HCT116 (cell line): Measurements from ENCODE around the gene OST4. TPM values are rescaled to one million over a fixed set of nuclear protein-coding genes. Genes with fewer than 3 reads are reported as not detected.

Experiments
- ATAC-seq: fragments of 200-7000 bp; cut with Tn5 transposase; 2 replicates; pipeline ENCODE4 v1.9.1; 2020; ENCODE audit warnings: mild to moderate bottlenecking, moderate library complexity
- BruUV-seq: library from RNA; stranded (reverse); fragments of 400-500 nt; replicated peaks from 2 replicates; lab custom pipeline; 2021; lab: Mats Ljungman, UMichigan
- CTCF ChIA-PET: fragments of 300-600 bp; sonication (Branson Sonifier 250); formaldehyde crosslinking; loops from one replicate; lab custom pipeline; 2021; ENCODE audit warnings: antibody characterized with exemption; lab: Charles Lee
- POLR2A ChIA-PET: fragments of 300-600, 350-600 bp; sonication (Branson Sonifier 250); formaldehyde crosslinking; loops from one replicate; lab custom pipeline; 2021; ENCODE audit warnings: antibody characterized with exemption; lab: Charles Lee
- RAD21 ChIA-PET, 2 experiments: fragments of 300-600 bp; sonication (Branson Sonifier 250); formaldehyde crosslinking; loops; one replicate each; lab custom pipeline; 2023; ENCODE audit warnings: low total read pairs in 2 of 2; ENCODE audit not compliant: uncharacterized antibody in 2 of 2, unreplicated experiment in 2 of 2, low non-redundant PET in 1 of 2; lab: Charles Lee
- DNase-seq: peaks from one replicate; pipeline ENCODE4 v3.0.0-alpha.2; 2010; ENCODE audit warnings: low read depth, low spot score
- H2AFZ ChIP-seq: fragments of 200-600 bp; shearing (Covaris generic), sonication (generic); 2 replicates; pipeline ENCODE4 v1.6.1; 2017; ENCODE audit warnings: low read depth, mixed run types, mixed read lengths, antibody characterized with exemption, low read length; ENCODE audit not compliant: poor library complexity, severe bottlenecking
- H3K27ac ChIP-seq: 2 replicates; pipeline ENCODE4 v1.5.1; 2012; ENCODE audit warnings: low read depth, low read length
- H3K27me3 ChIP-seq: fragments of 200-600 bp; sonication (generic); 2 replicates; pipeline ENCODE4 v1.6.1; 2016; ENCODE audit warnings: mixed run types, low read length, mixed read lengths; ENCODE audit not compliant: insufficient read depth
- H3K36me3 ChIP-seq, 2 experiments: fragments of 200-500 bp in 1 of 2; fragments of 200-600 bp in 1 of 2; sonication (Bioruptor generic) in 1 of 2; sonication (generic) in 1 of 2; 2 replicates each; pipeline versions ENCODE4 v1.5.1 to v1.6.1; 2014 to 2016; ENCODE audit warnings: low read length in 2 of 2, inconsistent platforms in 1 of 2, mixed read lengths in 1 of 2, mixed run types in 1 of 2; ENCODE audit not compliant: insufficient read depth in 2 of 2, control insufficient read depth in 1 of 2
- H3K4me1 ChIP-seq, 2 experiments: fragments of 200-600 bp in 1 of 2; sonication (generic) in 1 of 2; 2 replicates each; pipeline versions ENCODE4 v1.5.1 to v1.6.1; 2012 to 2017; ENCODE audit warnings: low read length in 2 of 2, inconsistent platforms in 1 of 2, mild to moderate bottlenecking in 1 of 2, mixed read lengths in 1 of 2, mixed run types in 1 of 2, moderate library complexity in 1 of 2; ENCODE audit not compliant: insufficient read depth in 2 of 2, control insufficient read depth in 1 of 2
- H3K4me2 ChIP-seq: fragments of 200-600 bp; sonication (generic); 2 replicates; pipeline ENCODE4 v1.6.1; 2017; ENCODE audit warnings: mixed run types, low read length, mixed read lengths
- H3K4me3 ChIP-seq, 2 experiments: fragments of 200-600 bp in 1 of 2; sonication (generic) in 1 of 2; replicated peaks in 1 of 2; 2 replicates each; pipeline ENCODE4 v1.5.1; 2011 to 2016; ENCODE audit warnings: low read length in 2 of 2, control low read depth in 1 of 2, low read depth in 1 of 2, mild to moderate bottlenecking in 1 of 2, mixed read lengths in 1 of 2, mixed run types in 1 of 2
- H3K79me2 ChIP-seq: fragments of 200-600 bp; sonication (generic); 2 replicates; pipeline ENCODE4 v1.6.1; 2017; ENCODE audit warnings: mild to moderate bottlenecking, mixed run types, low read length, moderate library complexity, mixed read lengths; ENCODE audit not compliant: insufficient read depth
- H3K9ac ChIP-seq: fragments of 200-600 bp; sonication (generic); 2 replicates; pipeline ENCODE4 v1.6.1; 2016; ENCODE audit warnings: low read length, mixed read lengths
- H3K9me2 ChIP-seq: fragments of 200-600 bp; sonication (generic), shearing (Covaris generic); 2 replicates; pipeline ENCODE4 v1.6.1; 2017; ENCODE audit warnings: mixed run types, mild to moderate bottlenecking, moderate library complexity; ENCODE audit not compliant: insufficient read depth
- H3K9me3 ChIP-seq, 2 experiments: fragments of 200-500 bp in 1 of 2; fragments of 200-600 bp in 1 of 2; sonication (Bioruptor generic) in 1 of 2; sonication (generic) in 1 of 2; 2 replicates each; pipeline ENCODE4 v1.6.1; 2014 to 2017; ENCODE audit warnings: low read length in 2 of 2, mixed read lengths in 2 of 2, inconsistent platforms in 1 of 2, low read depth in 1 of 2, mild to moderate bottlenecking in 1 of 2, mixed run types in 1 of 2, moderate library complexity in 1 of 2; ENCODE audit not compliant: control insufficient read depth in 1 of 2, insufficient read depth in 1 of 2
- H4K20me1 ChIP-seq: fragments of 200-600 bp; sonication (generic), shearing (Covaris generic); 2 replicates; pipeline ENCODE4 v1.6.1; 2017; ENCODE audit warnings: mixed run types, mild to moderate bottlenecking, moderate library complexity; ENCODE audit not compliant: insufficient read depth
- CBX3 ChIP-seq: IDR thresholded peaks from 2 replicates; pipeline ENCODE4 v1.6.1; 2012; ENCODE audit warnings: low read depth
- CEBPB ChIP-seq: IDR thresholded peaks from 2 replicates; pipeline ENCODE4 v1.6.1; 2012; ENCODE audit warnings: low read depth
- EGR1 ChIP-seq: IDR thresholded peaks from 2 replicates; pipeline ENCODE4 v1.6.1; 2012; ENCODE audit warnings: low read depth
- ELF1 ChIP-seq: IDR thresholded peaks from 2 replicates; pipeline ENCODE4 v1.6.1; 2012; ENCODE audit warnings: low read depth, borderline replicate concordance
- EZH2 ChIP-seq: fragments of 200-600 bp; sonication (generic); IDR thresholded peaks from 2 replicates; pipeline ENCODE4 v1.6.1; 2017; ENCODE audit warnings: antibody characterized with exemption, mixed run types
- EZH2phosphoT487 ChIP-seq: fragments of 200-600 bp; IDR thresholded peaks from 2 replicates; pipeline ENCODE4 v1.6.1; 2018; ENCODE audit warnings: antibody characterized with exemption, borderline replicate concordance
- FOSL1 ChIP-seq: IDR thresholded peaks from 2 replicates; pipeline ENCODE4 v1.6.1; 2012; ENCODE audit warnings: low read depth
- POLR2A ChIP-seq: IDR thresholded peaks from 2 replicates; pipeline ENCODE4 v1.7.0; 2011; ENCODE audit warnings: borderline replicate concordance; ENCODE audit not compliant: insufficient read depth, insufficient read length; ENCODE audit errors: extremely low read depth
- POLR2AphosphoS5 ChIP-seq: IDR thresholded peaks from 2 replicates; pipeline ENCODE4 v1.6.1; 2011; ENCODE audit warnings: mild to moderate bottlenecking, low read depth, low read length, moderate library complexity
- SIN3A ChIP-seq: IDR thresholded peaks from 2 replicates; pipeline ENCODE4 v1.6.1; 2012; ENCODE audit warnings: low read depth
- SP1 ChIP-seq: IDR thresholded peaks from 2 replicates; pipeline ENCODE4 v1.6.1; 2012; ENCODE audit warnings: low read depth
- TCF7L2 ChIP-seq: IDR thresholded peaks from 2 replicates; pipeline ENCODE4 v1.7.0; 2011; ENCODE audit warnings: borderline replicate concordance, inconsistent platforms; ENCODE audit not compliant: insufficient read depth, insufficient read length; ENCODE audit errors: extremely low read depth
- YY1 ChIP-seq: IDR thresholded peaks from 2 replicates; pipeline ENCODE4 v1.6.1; 2011; ENCODE audit warnings: low read length, low read depth, moderate library complexity, mild to moderate bottlenecking; ENCODE audit not compliant: insufficient replicate concordance; ENCODE audit errors: extremely low read depth
- ZFX ChIP-seq: fragments of 450-650 bp; IDR thresholded peaks from 2 replicates; pipeline ENCODE4 v1.6.1; 2017
- ZNF274 ChIP-seq: fragments of 200-500 bp; sonication (Bioruptor generic); IDR thresholded peaks from 2 replicates; pipeline ENCODE4 v1.6.1; 2014; ENCODE audit warnings: mild to moderate bottlenecking, low read depth, low read length, inconsistent platforms
- intact Hi-C: fragments of 100-400 bp; cut with micrococcal nuclease; formaldehyde crosslinking; loops from 2 replicates; pipeline ENCODE4 v1.10.0; 2022
- total RNA-seq: library from RNA; stranded (reverse); gene quantifications from one replicate; pipeline ENCODE4 v1.2.1, GENCODE V29; 2021; ENCODE audit not compliant: unreplicated experiment
- TF ChIP-seq, protein P1 (sequence below): IDR thresholded peaks from 2 replicates; pipeline ENCODE4 v1.6.1; 2012; ENCODE audit warnings: low read depth
- TF ChIP-seq, protein P2 (sequence below): IDR thresholded peaks from 2 replicates; pipeline ENCODE4 v1.6.1; 2012
- TF ChIP-seq, protein P3 (sequence below): IDR thresholded peaks from 2 replicates; pipeline ENCODE4 v1.6.1; 2012

OST4 gene
- total RNA-seq, 1 experiment from 2014 or later = 187 TPM

DNA sequence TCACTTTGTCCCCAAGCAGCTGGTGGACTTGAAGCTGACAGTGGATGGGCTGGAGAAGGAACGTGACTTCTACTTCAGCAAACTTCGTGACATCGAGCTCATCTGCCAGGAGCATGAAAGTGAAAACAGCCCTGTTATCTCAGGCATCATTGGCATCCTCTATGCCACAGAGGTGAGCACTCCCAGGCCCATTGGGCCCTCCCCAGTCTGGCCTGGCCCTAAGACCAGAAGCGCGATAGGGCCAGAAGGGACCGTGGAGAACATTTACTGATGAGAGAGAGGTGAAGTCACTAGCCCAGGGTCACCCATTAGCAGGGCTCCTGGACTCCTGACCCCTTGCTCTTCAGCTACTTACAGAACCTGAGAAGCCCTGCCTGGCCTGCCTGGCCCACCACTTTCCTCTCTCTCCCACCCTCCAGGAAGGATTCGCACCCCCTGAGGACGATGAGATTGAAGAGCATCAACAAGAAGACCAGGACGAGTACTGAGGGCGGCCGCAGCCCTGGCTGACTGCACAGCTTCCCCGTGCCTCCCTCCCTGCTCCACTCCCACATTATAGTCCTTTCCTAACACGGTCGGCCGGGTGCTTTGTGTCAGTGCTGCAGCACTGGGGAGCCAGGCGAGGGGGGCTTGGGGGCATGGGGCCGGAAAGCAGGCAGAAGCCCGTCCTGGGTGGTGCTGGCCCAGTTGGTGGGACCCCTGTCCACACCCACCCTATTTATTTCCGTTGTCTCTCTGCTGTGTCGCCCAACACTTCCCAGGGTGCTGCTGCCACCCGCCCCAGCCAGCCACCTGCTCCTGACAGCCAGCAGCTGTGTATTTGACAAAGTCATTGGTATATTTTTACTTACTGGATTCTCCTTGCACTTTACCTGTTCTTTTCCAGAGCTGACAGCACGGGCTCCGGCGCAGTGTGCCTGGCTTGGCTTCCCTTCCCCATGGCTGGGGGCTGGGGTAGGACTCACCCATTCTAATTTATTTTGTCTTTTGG lies 45.3 kb downstream of the OST4 start:
- TF ChIP-seq EZH2 (no peak), TCF7L2 (no peak), POLR2A (no peak), CBX3 (no peak), EGR1 (no peak), POLR2AphosphoS5 (no peak), ELF1 (no peak), ZFX (no peak), EZH2phosphoT487 (no peak), YY1 (no peak), SP1 (no peak), SIN3A (no peak), FOSL1 (no peak), CEBPB (no peak), ZNF274 (no peak)
- TF ChIP-seq, protein P1, sequence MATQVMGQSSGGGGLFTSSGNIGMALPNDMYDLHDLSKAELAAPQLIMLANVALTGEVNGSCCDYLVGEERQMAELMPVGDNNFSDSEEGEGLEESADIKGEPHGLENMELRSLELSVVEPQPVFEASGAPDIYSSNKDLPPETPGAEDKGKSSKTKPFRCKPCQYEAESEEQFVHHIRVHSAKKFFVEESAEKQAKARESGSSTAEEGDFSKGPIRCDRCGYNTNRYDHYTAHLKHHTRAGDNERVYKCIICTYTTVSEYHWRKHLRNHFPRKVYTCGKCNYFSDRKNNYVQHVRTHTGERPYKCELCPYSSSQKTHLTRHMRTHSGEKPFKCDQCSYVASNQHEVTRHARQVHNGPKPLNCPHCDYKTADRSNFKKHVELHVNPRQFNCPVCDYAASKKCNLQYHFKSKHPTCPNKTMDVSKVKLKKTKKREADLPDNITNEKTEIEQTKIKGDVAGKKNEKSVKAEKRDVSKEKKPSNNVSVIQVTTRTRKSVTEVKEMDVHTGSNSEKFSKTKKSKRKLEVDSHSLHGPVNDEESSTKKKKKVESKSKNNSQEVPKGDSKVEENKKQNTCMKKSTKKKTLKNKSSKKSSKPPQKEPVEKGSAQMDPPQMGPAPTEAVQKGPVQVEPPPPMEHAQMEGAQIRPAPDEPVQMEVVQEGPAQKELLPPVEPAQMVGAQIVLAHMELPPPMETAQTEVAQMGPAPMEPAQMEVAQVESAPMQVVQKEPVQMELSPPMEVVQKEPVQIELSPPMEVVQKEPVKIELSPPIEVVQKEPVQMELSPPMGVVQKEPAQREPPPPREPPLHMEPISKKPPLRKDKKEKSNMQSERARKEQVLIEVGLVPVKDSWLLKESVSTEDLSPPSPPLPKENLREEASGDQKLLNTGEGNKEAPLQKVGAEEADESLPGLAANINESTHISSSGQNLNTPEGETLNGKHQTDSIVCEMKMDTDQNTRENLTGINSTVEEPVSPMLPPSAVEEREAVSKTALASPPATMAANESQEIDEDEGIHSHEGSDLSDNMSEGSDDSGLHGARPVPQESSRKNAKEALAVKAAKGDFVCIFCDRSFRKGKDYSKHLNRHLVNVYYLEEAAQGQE = no peak
- TF ChIP-seq, protein P2, sequence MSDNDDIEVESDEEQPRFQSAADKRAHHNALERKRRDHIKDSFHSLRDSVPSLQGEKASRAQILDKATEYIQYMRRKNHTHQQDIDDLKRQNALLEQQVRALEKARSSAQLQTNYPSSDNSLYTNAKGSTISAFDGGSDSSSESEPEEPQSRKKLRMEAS = no peak
- TF ChIP-seq, protein P3, sequence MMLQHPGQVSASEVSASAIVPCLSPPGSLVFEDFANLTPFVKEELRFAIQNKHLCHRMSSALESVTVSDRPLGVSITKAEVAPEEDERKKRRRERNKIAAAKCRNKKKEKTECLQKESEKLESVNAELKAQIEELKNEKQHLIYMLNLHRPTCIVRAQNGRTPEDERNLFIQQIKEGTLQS = no peak
- ChIA-PET RAD21 (no interaction called here), POLR2A (no interaction called here), CTCF (no interaction called here)
- Histone ChIP-seq H4K20me1 (no peaks in the 10 kb centered on the region), H3K9ac (no peak overlapping the region), H3K27ac (no peak overlapping the region), H3K36me3 (peaks cover 4 to 8% of the 10 kb centered on the region in 2 experiments; a peak in 2 of 4 replicates), H3K4me2 (no peak overlapping the region), H3K4me1 (peaks cover 12 to 32% of the 10 kb centered on the region in 2 experiments), H3K9me3 (no peaks in the 10 kb centered on the region), H3K27me3 (no peaks in the 10 kb centered on the region), H3K79me2 (peaks cover 30% of the 10 kb centered on the region), H3K4me3 (no peak overlapping the region), H2AFZ (no peak overlapping the region), H3K9me2 (no peaks in the 10 kb centered on the region)
- DNase-seq (no peak), ATAC-seq (no peak)
- TSS peak; percentile 52 for BruUV-seq
- intact Hi-C loops = no loop called here
